NCI-H2196 (cell line): ENCODE measurements around the gene KRT6C.
"Not testable (repeated sequence)": the region's sequence is repeated elsewhere in the genome, so short reads cannot be mapped to it uniquely, and the experiment has no call there.

ENCODE experiments used
- DNase-seq: peaks from one replicate; lab custom pipeline; 2025; ENCODE audit not compliant: unreplicated experiment; lab: John Stamatoyannopoulos, UW

The KRT6C gene

DNA sequence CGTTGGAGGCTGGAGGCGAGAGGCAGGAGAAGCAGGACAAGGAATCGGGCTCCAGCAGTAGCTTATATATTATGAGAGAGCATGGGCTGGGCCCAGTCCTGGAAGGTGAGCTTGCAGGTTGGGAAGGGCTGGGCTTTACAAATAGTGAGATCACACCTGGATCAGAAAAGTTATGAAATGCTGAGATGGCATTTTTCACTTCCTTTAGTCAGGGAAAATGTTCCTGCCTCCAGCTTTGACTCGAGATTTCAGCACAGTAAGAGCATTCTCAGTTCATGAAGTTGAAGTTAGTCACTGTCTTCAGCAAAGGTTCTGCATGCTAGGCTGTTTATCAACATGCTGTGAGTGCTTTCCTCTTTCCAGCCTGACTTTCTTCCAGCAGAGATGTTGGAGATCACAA lies at the start of gene KRT6C:
KRT6C (minus strand) TSS at position 38 of the 400 bp plus-strand sequence. CDS start 68 bp downstream, outside the sequence.
- DNase-seq = no peak

- no peak for DNase-seq
These were observed 48.9 kb upstream of the KRT6C start for GRCh38 chr12:52522346-52523011.

DNA sequence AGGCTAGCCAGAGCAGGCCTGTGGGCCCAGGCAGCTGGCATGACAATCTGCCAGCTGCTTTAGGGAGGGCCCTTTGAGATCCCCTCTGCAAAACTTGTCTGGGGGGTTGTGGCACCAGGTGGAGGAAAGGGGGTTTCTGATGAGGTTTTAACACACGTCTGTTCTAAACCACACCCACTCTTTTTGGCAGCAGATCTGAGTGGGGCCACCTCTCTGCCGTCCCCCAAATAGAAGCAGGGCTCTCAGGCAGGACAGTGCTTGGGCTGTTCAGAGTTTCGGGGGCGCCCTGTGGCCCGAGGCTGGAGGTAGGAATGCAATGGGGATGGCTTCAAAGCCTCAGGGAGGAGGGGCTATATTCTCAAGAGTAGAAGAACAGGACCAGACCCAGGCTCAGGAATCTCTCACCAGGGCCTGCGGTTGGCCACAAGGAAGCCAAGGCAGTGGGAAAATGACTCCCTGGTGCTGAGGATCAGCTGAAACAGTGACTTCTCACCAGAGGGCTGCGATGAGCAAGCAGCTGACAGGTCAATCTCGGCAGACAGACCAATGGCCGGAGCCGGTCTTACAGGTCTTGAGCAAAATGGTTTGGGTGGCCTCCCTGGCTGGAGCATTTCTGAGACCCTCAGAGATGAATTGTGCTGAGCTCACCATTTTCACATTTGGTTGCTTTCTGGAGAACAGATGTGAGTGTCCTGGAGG lies 48.1 kb upstream of the KRT6C start:
- no peak for DNase-seq

DNA sequence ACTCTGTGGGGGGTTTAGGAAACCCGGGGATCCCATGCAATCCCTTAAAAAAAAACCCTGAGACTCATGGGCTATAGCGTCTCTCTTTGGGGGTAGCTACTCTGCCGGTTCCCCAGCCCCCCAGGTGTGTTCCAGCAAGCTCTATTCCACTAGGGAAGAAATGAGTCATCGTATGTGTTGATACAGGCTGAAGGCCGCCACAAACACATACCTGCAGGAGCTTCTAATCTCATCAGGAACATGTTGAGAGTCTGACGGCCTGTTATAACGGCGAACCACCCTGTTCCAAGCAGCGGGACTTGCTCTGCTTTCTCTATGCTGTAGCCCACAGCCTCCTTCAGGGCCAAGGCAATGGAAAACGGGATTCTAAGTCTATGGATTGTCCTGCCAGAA lies 47.6 kb upstream of the KRT6C start:
- DNase-seq = no peak

GRCh38 chr12:52519826-52520662 lies 46.4 kb upstream of the KRT6C start, which contains the start of gene KRT5:
KRT5 (minus strand) TSS chr12:52520394; CDS start chr12:52520296, 98 bp downstream.
- DNase-seq = no peak

GRCh38 chr12:52519387-52519703 lies 45.7 kb upstream of the KRT6C start:
- no peak for DNase-seq

DNA sequence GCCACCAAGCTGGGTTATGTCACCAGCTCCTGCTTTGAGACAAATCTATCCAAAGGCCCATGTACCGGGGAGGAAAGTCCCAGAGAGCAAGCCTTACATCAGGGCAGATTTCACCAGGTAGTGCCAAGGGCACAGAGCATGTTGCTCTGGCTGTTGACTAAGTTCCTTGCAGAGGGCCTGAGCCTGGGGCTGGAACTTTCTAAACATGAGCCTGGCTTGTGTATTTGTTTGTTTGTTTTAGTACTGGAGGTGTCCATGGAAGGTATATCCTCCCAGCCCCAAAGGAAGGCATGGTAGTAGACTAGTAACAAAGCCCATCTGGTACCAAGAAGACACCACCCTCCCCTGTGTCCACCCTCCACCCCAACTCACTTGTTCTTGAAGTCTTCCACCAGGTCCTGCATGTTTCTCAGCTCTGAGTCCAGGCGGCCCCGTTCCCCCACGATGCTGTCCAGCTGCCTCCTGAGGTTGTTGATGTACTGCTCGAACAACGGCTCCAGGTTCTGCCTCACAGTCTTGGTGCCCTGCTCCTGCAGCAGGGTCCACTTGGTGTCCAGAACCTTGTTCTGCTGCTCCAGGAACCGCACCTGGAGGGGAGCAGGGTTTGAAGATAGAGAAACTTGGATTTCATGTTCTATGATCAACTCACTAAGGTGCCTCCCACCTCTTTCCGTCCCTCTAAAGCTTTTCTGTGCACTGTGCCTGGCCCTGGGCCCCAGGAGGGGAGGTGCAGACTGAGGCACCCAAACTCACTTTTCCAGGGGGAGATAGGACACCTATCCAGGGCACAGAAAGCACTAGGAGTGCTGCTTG lies 45.2 kb upstream of the KRT6C start:
- DNase-seq = no peak

GRCh38 chr12:52517888-52518287 lies 44.3 kb upstream of the KRT6C start:
- no peak for DNase-seq

DNA sequence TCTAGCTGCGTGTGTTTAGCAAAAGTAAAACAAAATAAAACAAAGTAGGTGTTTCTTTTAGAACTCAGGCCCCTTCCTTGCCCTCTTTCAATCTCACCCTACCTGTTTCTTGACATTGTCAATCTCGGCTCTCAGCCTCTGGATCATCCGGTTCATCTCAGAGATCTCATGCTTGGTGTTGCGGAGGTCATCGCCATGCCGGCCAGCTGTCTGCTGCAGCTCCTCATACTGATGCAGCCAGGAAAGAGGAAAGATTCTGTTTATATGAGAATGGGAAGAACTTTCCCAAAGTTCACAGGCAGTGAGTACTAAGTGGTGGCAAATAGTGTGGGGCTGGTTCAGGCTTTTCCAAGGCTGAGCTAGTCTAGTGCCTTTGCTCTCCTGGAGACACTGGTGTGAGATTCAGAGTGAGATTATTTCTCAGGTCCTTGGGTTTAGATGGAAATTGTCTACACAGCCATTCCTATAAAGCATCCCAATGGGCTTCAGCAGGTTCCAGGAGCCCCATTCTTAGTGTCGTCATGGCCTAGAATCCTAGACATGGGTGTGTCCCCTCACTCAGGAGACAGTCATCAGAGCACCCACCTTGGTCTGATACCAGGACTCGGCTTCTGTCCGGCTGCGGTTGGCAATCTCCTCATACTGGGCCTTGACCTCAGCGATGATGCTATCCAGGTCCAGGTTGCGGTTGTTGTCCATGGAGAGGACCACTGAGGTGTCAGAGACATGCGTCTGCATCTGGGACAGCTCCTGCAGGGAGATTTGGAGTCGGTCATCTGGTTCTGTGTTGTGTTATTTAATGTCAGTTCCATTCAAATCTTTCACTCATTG lies 43.6 kb upstream of the KRT6C start:
- DNase-seq = no peak

DNA sequence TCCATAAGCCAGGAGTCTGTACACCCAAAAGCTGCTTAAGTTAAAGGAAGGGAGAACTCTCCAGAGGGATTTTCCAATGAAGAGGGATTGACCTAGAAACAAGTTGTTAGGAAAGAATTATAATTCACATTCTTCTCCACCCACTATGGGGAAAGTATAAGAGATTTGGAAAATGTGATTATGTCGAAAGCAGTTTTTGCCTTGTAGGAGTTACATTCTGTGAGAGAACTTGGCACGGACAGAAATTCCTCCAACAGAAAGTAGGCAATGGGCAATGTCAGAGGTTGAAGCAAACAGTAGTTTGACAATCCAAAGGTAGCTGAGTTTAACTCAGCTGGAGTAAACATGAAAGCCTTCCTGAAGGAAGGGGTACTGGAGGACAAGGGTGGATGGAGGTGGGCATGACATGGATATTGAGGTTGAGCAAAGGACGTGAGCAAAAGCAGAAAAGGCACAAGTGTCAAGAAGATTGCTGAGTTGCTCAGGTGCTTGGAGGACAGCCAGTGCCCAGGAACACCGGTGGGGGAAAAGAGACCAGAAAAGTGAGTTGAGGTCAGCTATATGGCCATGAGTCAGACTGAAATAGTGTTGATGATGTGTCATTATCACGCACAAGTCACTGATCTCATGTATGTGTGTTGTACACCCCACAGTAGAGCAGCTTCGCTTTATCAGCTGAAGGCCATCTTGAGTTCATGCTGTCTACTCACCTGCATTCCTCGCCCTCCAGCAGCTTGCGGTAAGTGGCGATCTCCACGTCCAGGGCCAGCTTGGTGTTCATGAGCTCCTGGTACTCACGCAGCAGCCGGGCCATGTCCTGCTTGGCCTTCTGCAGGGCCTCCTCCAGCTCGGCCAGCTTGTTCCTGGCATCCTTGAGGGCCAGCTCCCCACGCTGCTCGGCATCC lies 42.6 kb upstream of the KRT6C start:
- DNase-seq = no peak

- no peak for DNase-seq
These were observed 41.7 kb upstream of the KRT6C start for GRCh38 chr12:52515319-52515646.

GRCh38 chr12:52514471-52515318 lies 41.1 kb upstream of the KRT6C start:
- no peak for DNase-seq

DNA sequence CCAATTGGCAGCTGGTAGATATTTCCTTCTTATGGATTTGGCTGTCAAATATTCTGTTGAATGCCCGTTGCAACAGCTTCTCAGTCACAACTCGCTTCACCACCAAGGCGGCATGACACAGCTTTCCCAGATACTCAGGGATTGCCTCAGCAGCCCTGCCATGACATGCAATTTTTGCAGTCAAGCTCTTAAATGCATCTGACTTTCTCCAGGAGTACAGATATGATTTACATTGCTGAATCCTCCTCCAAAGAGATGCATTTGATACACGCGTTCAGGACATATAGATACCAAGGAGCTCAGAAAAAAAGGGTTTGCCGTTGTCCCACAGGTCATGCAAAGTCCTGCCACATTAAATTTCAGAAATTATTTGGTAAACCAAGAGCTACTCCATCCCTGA lies 40.1 kb upstream of the KRT6C start:
- no peak for DNase-seq

DNA sequence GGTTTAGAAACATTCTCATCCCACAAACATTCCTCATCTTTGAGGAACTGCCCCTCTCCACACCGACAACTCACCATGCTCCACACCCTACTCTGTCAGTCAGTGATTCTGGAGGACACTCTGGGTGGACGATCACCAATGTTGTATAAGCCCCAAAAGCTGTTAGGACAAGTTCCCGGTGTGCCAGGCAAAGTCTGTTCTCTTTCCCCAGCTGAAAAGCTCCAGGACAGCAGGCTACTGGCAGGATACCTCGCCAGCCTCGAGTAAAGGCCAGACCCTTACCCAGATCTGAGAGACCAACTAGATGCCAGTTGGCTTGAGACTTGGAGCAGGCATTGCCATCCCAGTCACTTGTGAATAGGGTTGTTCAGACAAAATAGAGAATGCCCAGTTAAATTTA lies 34.6 kb upstream of the KRT6C start:
- DNase-seq = no peak

DNA sequence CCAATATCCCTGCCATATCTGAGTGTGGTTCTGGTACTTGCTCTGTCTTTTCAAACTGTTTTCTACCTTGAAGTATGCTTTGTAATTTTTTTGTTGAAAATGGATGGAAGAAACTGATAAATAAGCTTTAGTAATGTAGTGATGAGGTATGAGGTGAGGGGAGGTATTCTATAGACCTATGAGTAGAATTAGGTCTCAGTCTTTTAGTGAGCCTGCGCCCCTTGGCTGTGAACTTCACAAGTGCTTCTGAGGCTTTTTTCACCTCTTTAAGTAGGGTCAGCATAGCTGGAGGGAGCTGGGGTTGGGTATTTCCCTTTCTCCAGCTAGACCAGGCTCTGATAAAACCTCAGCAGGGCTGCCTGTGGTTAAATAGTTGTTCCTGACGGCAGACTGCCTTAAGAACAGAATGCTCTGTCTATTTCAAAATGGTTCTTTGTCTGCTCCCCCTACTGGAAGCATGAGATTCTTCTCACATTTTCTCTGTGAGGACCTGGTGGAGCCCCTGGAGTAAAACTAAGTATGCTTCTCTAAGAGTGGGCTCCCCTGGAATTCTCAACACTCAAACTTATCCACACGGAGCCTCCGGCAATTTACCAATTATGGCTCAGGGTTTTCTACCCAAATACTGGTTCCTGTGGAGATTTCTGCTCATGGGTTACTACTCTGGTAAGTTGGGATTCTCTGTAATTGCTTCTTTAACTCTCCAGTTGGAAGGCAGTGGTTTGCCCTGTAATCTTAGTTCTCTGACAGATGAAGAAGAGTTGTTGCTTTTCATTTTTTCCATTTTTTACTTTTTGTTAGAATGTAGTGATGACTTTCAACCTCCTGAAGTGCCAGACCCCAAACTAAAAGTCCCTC lies 33.5 kb upstream of the KRT6C start:
- DNase-seq = peak; percentile 14

DNA sequence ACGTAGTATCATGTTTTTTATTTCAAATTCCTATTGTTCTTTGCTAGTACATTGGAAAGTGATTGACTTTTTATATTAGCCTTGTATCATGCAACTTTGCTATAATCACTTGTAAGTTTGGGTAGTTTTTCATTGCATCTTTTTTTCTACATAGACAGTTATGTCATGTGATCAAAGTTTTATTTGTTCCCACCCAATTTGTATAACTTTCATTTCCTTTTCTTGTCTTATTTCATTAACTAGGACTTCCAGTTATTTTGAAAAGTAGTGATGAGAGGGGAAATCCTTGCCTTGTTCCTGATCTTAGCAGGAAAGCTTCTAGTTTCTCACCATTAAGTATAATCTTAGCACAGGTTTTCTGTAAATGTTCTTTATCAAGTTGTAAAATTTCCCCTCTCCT lies 29.3 kb upstream of the KRT6C start:
- no peak for DNase-seq

- no peak for DNase-seq
These were observed 27.9 kb upstream of the KRT6C start for GRCh38 chr12:52501490-52501889.

GRCh38 chr12:52500574-52500973 lies 27.0 kb upstream of the KRT6C start:
- not testable (repeated sequence) for DNase-seq
